GM06990 (cell line): ENCODE results near the gene JPH4.
"Not testable (repeated sequence)": the region's sequence is repeated elsewhere in the genome, so short reads cannot be mapped to it uniquely, and the experiment has no call there.

Experiments
- DNase-seq: peaks from one replicate; pipeline ENCODE4 v3.0.0-alpha.2; 2011; ENCODE audit not compliant: insufficient read length; ENCODE audit errors: extremely low read depth
- H3K27me3 ChIP-seq: replicated peaks from 2 replicates; pipeline ENCODE4 v1.6.0; 2011; ENCODE audit warnings: low read length; ENCODE audit not compliant: control insufficient read depth, insufficient read depth
- H3K36me3 ChIP-seq: 2 replicates; pipeline ENCODE4 v1.5.1; 2011; ENCODE audit warnings: low read length; ENCODE audit not compliant: control insufficient read depth, insufficient read depth
- H3K4me3 ChIP-seq: replicated peaks from 2 replicates; pipeline ENCODE4 v1.5.1; 2011; ENCODE audit warnings: low read depth, mild to moderate bottlenecking, control low read depth, low read length
- TF ChIP-seq, protein P1 (sequence below): IDR thresholded peaks from 2 replicates; pipeline ENCODE4 v1.5.1; 2011; ENCODE audit warnings: low read length, control low read depth, mild to moderate bottlenecking, inconsistent platforms; ENCODE audit not compliant: insufficient read depth, poor library complexity, severe bottlenecking

JPH4 gene

GRCh38 chr14:23601424-23601823 lies 22.8 kb upstream of the JPH4 start:
- TF ChIP-seq, protein P1, sequence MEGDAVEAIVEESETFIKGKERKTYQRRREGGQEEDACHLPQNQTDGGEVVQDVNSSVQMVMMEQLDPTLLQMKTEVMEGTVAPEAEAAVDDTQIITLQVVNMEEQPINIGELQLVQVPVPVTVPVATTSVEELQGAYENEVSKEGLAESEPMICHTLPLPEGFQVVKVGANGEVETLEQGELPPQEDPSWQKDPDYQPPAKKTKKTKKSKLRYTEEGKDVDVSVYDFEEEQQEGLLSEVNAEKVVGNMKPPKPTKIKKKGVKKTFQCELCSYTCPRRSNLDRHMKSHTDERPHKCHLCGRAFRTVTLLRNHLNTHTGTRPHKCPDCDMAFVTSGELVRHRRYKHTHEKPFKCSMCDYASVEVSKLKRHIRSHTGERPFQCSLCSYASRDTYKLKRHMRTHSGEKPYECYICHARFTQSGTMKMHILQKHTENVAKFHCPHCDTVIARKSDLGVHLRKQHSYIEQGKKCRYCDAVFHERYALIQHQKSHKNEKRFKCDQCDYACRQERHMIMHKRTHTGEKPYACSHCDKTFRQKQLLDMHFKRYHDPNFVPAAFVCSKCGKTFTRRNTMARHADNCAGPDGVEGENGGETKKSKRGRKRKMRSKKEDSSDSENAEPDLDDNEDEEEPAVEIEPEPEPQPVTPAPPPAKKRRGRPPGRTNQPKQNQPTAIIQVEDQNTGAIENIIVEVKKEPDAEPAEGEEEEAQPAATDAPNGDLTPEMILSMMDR = no peak
- DNase-seq = no peak
- Histone ChIP-seq H3K36me3 (no peaks in the 10 kb centered on the region), H3K27me3 (no peaks in the 10 kb centered on the region), H3K4me3 (no peak overlapping the region)

GRCh38 chr14:23600806-23601205 lies 22.2 kb upstream of the JPH4 start:
- H3K36me3 ChIP-seq = no peaks in the 10 kb centered on the region
- no peaks in the 10 kb centered on the region for H3K27me3 ChIP-seq
- TF ChIP-seq, protein P1 = no peak
- DNase-seq = no peak
- no peak overlapping the region for H3K4me3 ChIP-seq

- TF ChIP-seq, protein P1 = no peak
- no peaks in the 10 kb centered on the region for H3K27me3 ChIP-seq
- no peaks in the 10 kb centered on the region for H3K36me3 ChIP-seq
- H3K4me3 ChIP-seq = no peak overlapping the region
- no peak for DNase-seq
These were observed 21.7 kb upstream of the JPH4 start for GRCh38 chr14:23600322-23600707.

DNA sequence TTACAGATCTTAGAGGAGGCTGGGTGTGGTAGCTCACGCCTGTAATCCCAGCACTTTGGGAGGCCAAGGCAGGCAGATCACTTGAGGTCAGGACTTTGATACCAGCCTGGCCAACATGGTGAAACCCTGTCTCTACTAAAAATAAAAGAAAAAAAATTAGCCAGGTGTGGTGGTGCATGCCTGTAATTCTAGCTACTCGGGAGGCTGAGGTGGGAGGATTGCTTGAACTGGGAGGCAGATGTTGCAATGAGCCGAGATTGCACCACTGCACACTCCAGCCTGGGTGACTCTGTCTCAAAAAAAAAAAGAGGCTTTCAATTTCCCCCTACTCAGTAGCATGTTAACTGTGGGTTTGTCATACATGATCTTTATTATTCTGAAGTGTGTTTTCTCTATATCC lies 15.6 kb upstream of the JPH4 start:
- H3K4me3 ChIP-seq, DNase-seq, H3K27me3 ChIP-seq, H3K36me3 ChIP-seq: not testable (repeated sequence)

DNA sequence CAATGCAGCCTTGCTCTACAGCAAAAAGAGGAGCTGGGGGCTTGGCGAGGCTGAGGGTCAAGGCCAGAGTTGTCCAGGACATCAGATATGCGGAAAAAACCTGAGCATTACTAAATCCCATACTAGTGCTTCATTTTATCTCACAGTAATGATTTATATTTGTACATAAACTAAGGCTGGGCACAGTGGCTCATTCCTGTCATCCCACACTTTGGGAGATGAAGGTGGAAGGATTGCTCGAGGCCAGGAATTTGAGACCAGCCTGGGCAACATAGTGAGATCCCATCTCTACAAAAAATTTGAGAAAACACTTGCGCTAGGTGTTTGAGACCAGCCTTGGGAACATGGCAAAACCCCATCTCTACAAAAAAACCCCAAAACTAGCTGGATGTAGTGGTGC lies 11.6 kb upstream of the JPH4 start:
- no peak for DNase-seq
- TF ChIP-seq, protein P1 = no peak
- H3K27me3 ChIP-seq = no peaks in the 10 kb centered on the region
- H3K4me3 ChIP-seq = no peak overlapping the region
- no peaks in the 10 kb centered on the region for H3K36me3 ChIP-seq

DNA sequence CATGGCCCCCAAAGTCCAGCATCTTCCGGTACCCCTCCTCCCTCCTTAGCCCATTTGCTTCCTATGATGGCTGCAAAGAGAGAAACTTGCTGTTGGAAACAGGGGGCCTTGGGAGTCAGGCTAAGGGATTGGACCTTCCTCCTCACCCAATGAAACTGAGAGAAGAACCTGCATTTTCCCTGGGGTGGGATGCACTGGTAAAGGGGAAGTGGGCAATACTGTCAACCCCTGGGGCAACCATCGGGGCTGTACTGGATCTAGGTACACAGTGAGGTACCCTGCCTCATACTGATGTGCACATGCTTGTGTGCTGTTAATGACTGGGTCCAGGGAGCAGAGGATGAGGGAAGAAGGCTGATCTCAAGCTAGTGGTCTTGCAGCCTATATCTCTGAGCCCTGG lies 11.0 kb upstream of the JPH4 start:
- H3K4me3 ChIP-seq = no peak overlapping the region
- TF ChIP-seq, protein P1 = no peak

More for the DNA sequence above, 11.0 kb upstream of the JPH4 start:
- H3K36me3 ChIP-seq = no peaks in the 10 kb centered on the region
- no peaks in the 10 kb centered on the region for H3K27me3 ChIP-seq
- no peak for DNase-seq
